NT2/D1 (cell line): Measurements from ENCODE around the gene LRP8.

Experiments used
- YY1 ChIP-seq: IDR thresholded peaks from 2 replicates; pipeline ENCODE4 v1.6.1; 2011; ENCODE audit not compliant: insufficient read length, insufficient read depth
- ZNF274 ChIP-seq: IDR thresholded peaks from 2 replicates; pipeline ENCODE4 v1.6.1; 2011; ENCODE audit warnings: mild to moderate bottlenecking, low read depth, low read length

- TF ChIP-seq YY1, result no peak
- TF ChIP-seq ZNF274, result no peak
Observed at GRCh38 chr1:53274026-53274425, 53.8 kb downstream of the LRP8 start.
